HG02870 (cell line): ENCODE measurements around the gene POLE.
"Not testable (repeated sequence)": the region's sequence is repeated elsewhere in the genome, so short reads cannot be mapped to it uniquely, and the experiment has no call there.

ENCODE experiments used
- ATAC-seq: cut with Tn5 transposase; IDR thresholded peaks from one replicate; pipeline ENCODE4 v1.9.1; 2021; ENCODE audit warnings: mild to moderate bottlenecking, moderate library complexity; ENCODE audit not compliant: unreplicated experiment

The POLE gene

DNA sequence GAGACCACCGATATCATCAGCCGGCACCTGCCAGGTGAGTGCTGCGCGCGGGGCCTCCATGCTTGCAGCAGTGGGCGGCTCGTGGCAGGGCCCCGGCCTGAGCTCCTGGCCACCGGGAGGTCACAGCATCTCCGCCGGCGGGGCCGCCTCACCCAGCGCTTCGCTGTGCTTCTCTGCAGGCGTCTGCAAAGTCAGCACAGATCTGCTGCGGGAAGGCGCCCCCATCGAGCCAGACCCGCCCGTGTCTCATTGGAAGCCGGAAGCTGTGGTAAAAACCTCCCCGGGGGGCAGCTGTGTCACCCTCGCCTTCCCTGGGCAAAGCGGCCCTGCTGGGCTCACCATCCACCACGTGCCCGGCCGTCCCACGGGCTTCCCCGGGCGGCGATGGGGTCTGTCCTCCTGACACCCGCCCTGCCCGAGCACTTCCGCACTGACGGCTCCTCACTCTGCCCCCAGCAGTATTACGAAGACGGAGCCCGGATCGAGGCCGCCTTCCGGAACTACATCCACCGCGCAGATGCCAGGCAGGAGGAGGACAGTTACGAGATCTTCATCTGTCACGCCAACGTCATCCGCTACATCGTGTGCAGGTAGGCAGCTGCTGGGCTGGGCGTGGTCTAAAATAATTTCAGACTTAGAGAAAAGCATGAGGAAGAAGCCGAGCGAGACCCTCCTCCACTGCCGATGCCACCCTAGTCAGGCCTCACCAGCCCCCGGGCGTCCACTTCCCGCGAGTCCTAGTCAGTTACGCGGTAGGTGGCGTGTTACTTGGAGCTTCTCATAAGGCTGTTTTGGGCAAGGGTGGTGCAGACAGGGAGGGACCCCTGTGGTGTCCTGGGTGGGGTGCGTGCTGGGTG, 30.6 kb upstream of the POLE start:
- ATAC-seq: no peak

GRCh38 chr12:132717011-132717410, 29.9 kb upstream of the POLE start:
- ATAC-seq: no peak

GRCh38 chr12:132716356-132716755, 29.2 kb upstream of the POLE start:
- no peak for ATAC-seq

- no peak for ATAC-seq
These were observed 28.7 kb upstream of the POLE start for GRCh38 chr12:132715874-132716273.

GRCh38 chr12:132713123-132713522, 26.0 kb upstream of the POLE start:
- ATAC-seq: no peak

- peak; percentile 8 for ATAC-seq
These were observed 24.1 kb upstream of the POLE start for GRCh38 chr12:132711080-132711843.

DNA sequence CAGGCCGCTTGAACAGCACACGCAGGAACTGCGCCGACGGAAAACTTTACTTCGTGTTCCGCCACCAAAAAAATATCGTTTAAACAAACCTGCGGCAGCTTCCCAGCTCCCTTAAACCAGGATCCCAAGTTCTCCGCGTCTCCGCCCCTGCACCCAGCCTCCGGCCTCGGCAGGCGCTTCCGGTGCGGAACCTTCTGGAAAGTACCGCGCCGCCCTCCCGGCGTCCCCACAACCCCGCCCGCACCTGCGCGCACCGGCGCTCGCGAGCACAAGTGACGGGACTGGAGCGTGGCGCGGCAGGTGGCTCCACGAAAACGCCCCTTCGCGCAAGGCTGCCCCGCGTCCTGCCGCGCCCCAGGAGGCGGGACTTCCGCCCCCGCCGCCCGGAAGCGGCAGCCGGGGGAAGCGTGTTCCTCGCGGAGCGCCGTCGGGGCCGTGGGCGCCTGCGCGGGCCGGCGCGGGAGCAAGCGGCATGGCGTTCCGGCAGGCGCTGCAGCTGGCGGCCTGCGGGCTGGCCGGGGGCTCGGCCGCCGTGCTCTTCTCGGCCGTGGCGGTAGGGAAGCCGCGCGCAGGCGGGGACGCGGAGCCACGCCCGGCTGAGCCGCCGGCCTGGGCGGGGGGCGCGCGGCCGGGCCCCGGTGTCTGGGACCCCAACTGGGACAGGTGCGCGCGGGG, 23.4 kb upstream of the POLE start, which contains the start of gene PGAM5:
PGAM5 (plus strand) TSS at position 438 of the 675 bp plus-strand sequence; CDS start at position 473, 35 bp downstream.
- ATAC-seq: peak; percentile 79

DNA sequence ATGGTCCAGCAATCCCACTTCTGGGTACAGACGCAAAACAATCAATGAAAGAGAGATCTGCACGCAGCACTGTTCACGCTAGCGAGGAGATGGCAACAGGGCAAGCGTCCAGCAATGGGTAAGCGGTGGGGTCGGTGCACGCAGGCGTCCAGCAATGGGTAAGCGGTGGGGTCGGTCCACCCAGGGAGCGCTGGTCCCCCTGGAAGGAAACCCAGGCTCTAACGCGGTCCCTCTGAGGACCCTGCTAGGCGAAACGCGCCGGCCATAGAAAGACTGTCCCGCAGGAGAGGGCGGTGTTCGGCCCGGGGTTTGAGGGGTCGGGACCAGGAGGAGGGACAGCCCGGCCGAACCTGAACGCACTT, 22.9 kb upstream of the POLE start:
- peak; percentile 32 for ATAC-seq

- no peak for ATAC-seq
These were observed 21.0 kb upstream of the POLE start for GRCh38 chr12:132708150-132708549.

GRCh38 chr12:132707241-132707640, 20.1 kb upstream of the POLE start:
- ATAC-seq: no peak

- no peak for ATAC-seq
These were observed 16.5 kb upstream of the POLE start for GRCh38 chr12:132703641-132704040.

- no peak for ATAC-seq
These were observed 15.5 kb upstream of the POLE start for GRCh38 chr12:132702640-132703039.

- no peak for ATAC-seq
These were observed 13.2 kb upstream of the POLE start for GRCh38 chr12:132700212-132700822.

GRCh38 chr12:132698341-132698740, 11.2 kb upstream of the POLE start:
- no peak for ATAC-seq

GRCh38 chr12:132695431-132695830, 8.3 kb upstream of the POLE start:
- no peak for ATAC-seq

- not testable (repeated sequence) for ATAC-seq
These were observed 7.7 kb upstream of the POLE start for GRCh38 chr12:132694888-132695287.

DNA sequence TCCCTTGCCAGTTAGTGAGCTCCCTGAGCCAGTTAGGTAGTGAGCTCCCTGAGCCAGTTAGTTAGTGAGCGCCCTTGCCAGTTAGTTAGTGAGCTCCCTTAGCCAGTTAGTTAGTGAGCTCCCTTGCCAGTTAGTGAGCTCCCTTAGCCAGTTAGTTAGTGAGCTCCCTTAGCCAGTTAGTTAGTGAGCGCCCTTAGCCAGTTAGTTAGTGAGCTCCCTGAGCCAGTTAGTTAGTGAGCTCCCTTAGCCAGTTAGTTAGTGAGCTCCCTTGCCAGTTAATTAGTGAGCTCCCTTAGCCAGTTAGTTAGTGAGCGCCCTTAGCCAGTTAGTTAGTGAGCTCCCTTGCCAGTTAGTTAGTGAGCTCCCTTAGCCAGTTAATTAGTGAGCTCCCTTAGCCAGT, 4.9 kb upstream of the POLE start:
- ATAC-seq: not testable (repeated sequence)

- ATAC-seq: no peak
These were observed 3.0 kb upstream of the POLE start for GRCh38 chr12:132690112-132690511.

- no peak for ATAC-seq
These were observed 2.1 kb upstream of the POLE start for GRCh38 chr12:132689227-132689626.

GRCh38 chr12:132686825-132687210, 324 bp downstream of the POLE start:
- peak; percentile 17 for ATAC-seq

DNA sequence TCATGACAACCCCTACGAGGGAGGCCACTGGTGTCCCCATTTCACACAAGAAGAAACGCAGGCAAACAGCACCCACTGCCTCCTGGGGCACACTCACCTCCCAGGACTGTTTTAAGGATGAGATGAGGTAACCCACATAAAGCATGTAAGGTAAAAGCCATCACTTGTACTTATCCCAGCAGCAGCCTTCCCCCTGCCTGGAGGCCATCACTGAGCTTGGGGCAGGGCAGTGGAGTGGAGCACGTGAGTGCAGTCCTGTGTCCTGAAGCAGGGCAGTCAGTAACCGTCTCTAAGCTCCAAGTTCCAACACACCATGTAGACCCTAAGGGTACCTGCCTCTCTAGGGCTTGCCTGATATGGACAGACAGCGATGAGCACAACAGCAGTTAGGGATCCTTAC, 1.7 kb downstream of the POLE start:
- ATAC-seq: no peak
